Gastroesophageal sphincter (tissue), 4 donors: ENCODE results near the gene LCT. TPM values are rescaled to one million over a fixed set of nuclear protein-coding genes. Genes with fewer than 3 reads are reported as not detected.

Experiments used
- ATAC-seq: fragments of 150-250 bp; one replicate; pipeline ENCODE4 v1.9.1; 2016; ENCODE audit warnings: mild to moderate bottlenecking, moderate library complexity
- H3K27ac ChIP-seq, 4 donors: fragments of 200-600 bp; sonication (generic) in 3 of 4; 1 replicate in 3 of 4; 2 replicates in 1 of 4; pipeline ENCODE4 v1.5.1; 2016 to 2019
- H3K27me3 ChIP-seq: fragments of 200-600 bp; sonication (generic); one replicate; pipeline ENCODE4 v1.5.1; 2019
- H3K36me3 ChIP-seq, 2 donors: fragments of 200-600 bp; sonication (generic); one replicate each; pipeline ENCODE4 v1.5.1; 2019; ENCODE audit warnings: control low read depth in 1 of 2
- H3K4me1 ChIP-seq, 3 donors: fragments of 200-600 bp; sonication (generic); 1 replicate in 2 of 3; 2 replicates in 1 of 3; pipeline ENCODE4 v1.5.1; 2016 to 2019; ENCODE audit warnings: control low read depth in 2 of 3
- H3K4me3 ChIP-seq, 2 donors: fragments of 200-600 bp; sonication (generic); one replicate each; pipeline ENCODE4 v1.5.1; 2019; ENCODE audit warnings: mild to moderate bottlenecking in 1 of 2, moderate library complexity in 1 of 2
- H3K9me3 ChIP-seq, 3 donors: fragments of 200-600 bp; sonication (generic); one replicate each; pipeline ENCODE4 v1.5.1; 2017 to 2019; ENCODE audit warnings: control low read depth in 2 of 3
- CTCF ChIP-seq, 4 experiments: fragments of 200-600 bp in 2 of 4; fragments of 450-650 bp in 2 of 4; sonication (generic) in 1 of 4; IDR thresholded peaks; one replicate each; pipeline ENCODE4 v1.5.1; 2017 to 2019; ENCODE audit warnings: antibody characterized with exemption in 4 of 4, mild to moderate bottlenecking in 2 of 4, moderate library complexity in 2 of 4
- EP300 ChIP-seq: sonication (generic); formaldehyde crosslinking; IDR thresholded peaks from one replicate; pipeline ENCODE4 v1.6.1; 2017; ENCODE audit warnings: antibody characterized with exemption, mild to moderate bottlenecking
- POLR2A ChIP-seq, 2 donors: fragments of 450-650 bp; IDR thresholded peaks; one replicate each; pipeline ENCODE4 v1.6.1; 2017; ENCODE audit warnings: antibody characterized with exemption in 2 of 2, mild to moderate bottlenecking in 2 of 2, moderate library complexity in 1 of 2
- POLR2AphosphoS5 ChIP-seq: sonication (generic); formaldehyde crosslinking; IDR thresholded peaks from one replicate; pipeline ENCODE4 v1.6.1; 2017; ENCODE audit warnings: antibody characterized with exemption
- WGBS, 2 donors: methylation state at CpG; one replicate each; pipeline ENCODE4 v1.1.5; 2018; ENCODE audit warnings: low coverage in 1 of 2; 5-methylcytosine and 5-hydroxymethylcytosine counted together
- total RNA-seq, 4 donors: library from RNA; depleted of rRNA; stranded (reverse); fragments of >200 nt; gene quantifications; one replicate each; pipeline ENCODE4 v1.1.0, GENCODE V29; 2016

Gene LCT
- total RNA-seq, 4 donors from 2014 or later, result not detected

GRCh38 chr2:135844301-135844895, 7.4 kb upstream of the LCT start:
- Histone ChIP-seq H3K27ac (no peak overlapping the region), H3K4me1 (peaks cover 0 to 12% (median 0%) of the 10 kb centered on the region in 3 donors), H3K36me3 (peaks cover 5 to 74% of the 10 kb centered on the region in 2 donors), H3K4me3 (no peak overlapping the region), H3K27me3 (no peaks in the 10 kb centered on the region), H3K9me3 (no peaks in the 10 kb centered on the region)
- TF ChIP-seq EP300 (no peak), CTCF (IDR thresholded peaks at IDR 0.05) (no peak), POLR2AphosphoS5 (no peak), POLR2A (IDR thresholded peaks at IDR 0.05) (no peak)
- ATAC-seq, result no peak
- WGBS, 2 donors, result 82 to 85% methylated on average over 5 to 12 of the region's 12 CpGs

DNA sequence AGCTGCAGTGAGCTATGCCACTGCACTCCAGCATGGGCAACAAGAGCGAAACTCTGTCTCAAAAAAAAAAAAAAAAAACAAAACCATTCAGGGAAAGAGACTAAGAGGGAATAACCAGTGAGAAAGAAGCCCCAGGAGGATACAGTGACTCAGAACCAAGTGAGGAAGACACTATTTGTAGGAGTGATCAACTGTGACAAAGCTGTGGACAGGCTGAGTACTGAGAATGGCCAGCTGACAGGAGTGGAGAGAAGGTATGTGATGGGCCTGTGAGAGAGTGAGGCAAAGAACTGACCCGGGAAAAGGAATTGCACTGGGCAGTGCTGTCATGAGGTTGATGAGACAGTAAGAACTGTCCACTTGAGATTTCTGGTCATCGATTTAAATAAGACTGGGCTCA, 6.7 kb upstream of the LCT start:
- H3K4me1 ChIP-seq, result peaks cover 0 to 12% (median 0%) of the 10 kb centered on the region in 3 donors
- WGBS, 2 donors, result 72 to 90% methylated on average over 2 of the region's 3 CpGs
- no peaks in the 10 kb centered on the region for H3K9me3 ChIP-seq
- H3K27me3 ChIP-seq, result no peaks in the 10 kb centered on the region
- no peak for ATAC-seq
- TF ChIP-seq CTCF (IDR thresholded peaks at IDR 0.05), result no peak
- no peak for TF ChIP-seq EP300
- no peak for TF ChIP-seq POLR2AphosphoS5
- TF ChIP-seq POLR2A (IDR thresholded peaks at IDR 0.05), result no peak
- H3K4me3 ChIP-seq, result no peak overlapping the region
- H3K27ac ChIP-seq, result no peak overlapping the region
- peaks cover 5 to 67% of the 10 kb centered on the region in 2 donors for H3K36me3 ChIP-seq

GRCh38 chr2:135840601-135841000, 3.6 kb upstream of the LCT start:
- Histone ChIP-seq H3K4me1 (peaks cover 0 to 12% (median 0%) of the 10 kb centered on the region in 3 donors), H3K36me3 (peaks cover 5 to 38% of the 10 kb centered on the region in 2 donors), H3K27me3 (no peaks in the 10 kb centered on the region), H3K4me3 (no peak overlapping the region), H3K27ac (peak overlapping the region in 3 of 4 donors; percentile 30 to 44 (median 34)), H3K9me3 (no peaks in the 10 kb centered on the region)
- peak; percentile 32 for ATAC-seq
- TF ChIP-seq POLR2AphosphoS5 (no peak), CTCF (IDR thresholded peaks at IDR 0.05) (no peak), POLR2A (IDR thresholded peaks at IDR 0.05) (no peak), EP300 (no peak)
- whole genome bisulfite sequencing, 2 donors, result 33% methylated on average over 2 of the region's 2 CpGs; no CpG with 5 or more reads in 1 of the 2 donors

- H3K4me1 ChIP-seq, result peaks cover 0 to 12% (median 0%) of the 10 kb centered on the region in 3 donors
- H3K27ac ChIP-seq, result peak overlapping the region in 1 of 4 donors; percentile 44
- peak; percentile 84 for ATAC-seq
- no peaks in the 10 kb centered on the region for H3K9me3 ChIP-seq
- H3K36me3 ChIP-seq, result peaks cover 5 to 29% of the 10 kb centered on the region in 2 donors
- 24 to 36% methylated on average over 2 of the region's 2 CpGs for WGBS, 2 donors
- no peaks in the 10 kb centered on the region for H3K27me3 ChIP-seq
- TF ChIP-seq CTCF (IDR thresholded peaks at IDR 0.05) (no peak), POLR2AphosphoS5 (peak; percentile 33)
- no peak overlapping the region for H3K4me3 ChIP-seq
Observed at GRCh38 chr2:135839713-135840112, 2.7 kb upstream of the LCT start.

DNA sequence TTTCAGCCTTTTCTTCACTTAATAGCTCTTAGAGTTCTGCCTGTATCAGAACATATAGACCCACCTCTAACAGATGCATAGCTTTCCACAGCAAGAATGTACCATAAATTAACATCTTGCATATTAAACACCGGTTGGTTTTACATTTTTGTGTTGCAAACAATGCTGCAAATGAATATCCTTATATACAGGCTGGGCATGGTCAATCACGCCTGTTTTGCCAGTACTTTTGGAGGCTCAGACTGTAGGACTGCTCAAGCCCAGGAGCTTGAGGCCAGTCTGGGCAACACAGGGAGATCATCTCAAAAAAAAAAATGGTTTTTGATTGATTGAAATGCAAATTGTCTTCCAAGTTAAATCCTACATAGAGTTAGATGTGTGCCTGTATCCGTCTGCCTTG, 1.5 kb upstream of the LCT start:
- H3K27ac ChIP-seq, result no peak overlapping the region
- H3K36me3 ChIP-seq, result peaks cover 0 to 17% of the 10 kb centered on the region in 2 donors
- no peaks in the 10 kb centered on the region for H3K9me3 ChIP-seq
- WGBS, 2 donors, result 90 to 93% methylated on average over 2 to 3 of the region's 3 CpGs
- H3K4me3 ChIP-seq, result no peak overlapping the region
- ATAC-seq, result no peak
- peaks cover 0 to 12% (median 0%) of the 10 kb centered on the region in 3 donors for H3K4me1 ChIP-seq
- TF ChIP-seq EP300, result no peak
- no peak for TF ChIP-seq POLR2AphosphoS5
- no peak for TF ChIP-seq CTCF (IDR thresholded peaks at IDR 0.05)
- no peak for TF ChIP-seq POLR2A (IDR thresholded peaks at IDR 0.05)
- H3K27me3 ChIP-seq, result no peaks in the 10 kb centered on the region
